HCT116 (cell line): ENCODE results near the gene SIX3. TPM values are rescaled to one million over a fixed set of nuclear protein-coding genes. Genes with fewer than 3 reads are reported as not detected.

ENCODE experiments used
- ATAC-seq: fragments of 200-7000 bp; cut with Tn5 transposase; 2 replicates; pipeline ENCODE4 v1.9.1; 2020; ENCODE audit warnings: mild to moderate bottlenecking, moderate library complexity
- BruUV-seq: library from RNA; stranded (reverse); fragments of 400-500 nt; replicated peaks from 2 replicates; lab custom pipeline; 2021; lab: Mats Ljungman, UMichigan
- CTCF ChIA-PET: fragments of 300-600 bp; sonication (Branson Sonifier 250); formaldehyde crosslinking; loops from one replicate; lab custom pipeline; 2021; ENCODE audit warnings: antibody characterized with exemption; lab: Charles Lee
- POLR2A ChIA-PET: fragments of 300-600, 350-600 bp; sonication (Branson Sonifier 250); formaldehyde crosslinking; loops from one replicate; lab custom pipeline; 2021; ENCODE audit warnings: antibody characterized with exemption; lab: Charles Lee
- RAD21 ChIA-PET, 2 experiments: fragments of 300-600 bp; sonication (Branson Sonifier 250); formaldehyde crosslinking; loops; one replicate each; lab custom pipeline; 2023; ENCODE audit warnings: low total read pairs in 2 of 2; ENCODE audit not compliant: uncharacterized antibody in 2 of 2, unreplicated experiment in 2 of 2, low non-redundant PET in 1 of 2; lab: Charles Lee
- DNase-seq: peaks from one replicate; pipeline ENCODE4 v3.0.0-alpha.2; 2010; ENCODE audit warnings: low read depth, low spot score
- H2AFZ ChIP-seq: fragments of 200-600 bp; shearing (Covaris generic), sonication (generic); 2 replicates; pipeline ENCODE4 v1.6.1; 2017; ENCODE audit warnings: low read depth, mixed run types, mixed read lengths, antibody characterized with exemption, low read length; ENCODE audit not compliant: poor library complexity, severe bottlenecking
- H3K27ac ChIP-seq: 2 replicates; pipeline ENCODE4 v1.5.1; 2012; ENCODE audit warnings: low read depth, low read length
- H3K27me3 ChIP-seq: fragments of 200-600 bp; sonication (generic); 2 replicates; pipeline ENCODE4 v1.6.1; 2016; ENCODE audit warnings: mixed run types, low read length, mixed read lengths; ENCODE audit not compliant: insufficient read depth
- H3K36me3 ChIP-seq, 2 experiments: fragments of 200-500 bp in 1 of 2; fragments of 200-600 bp in 1 of 2; sonication (Bioruptor generic) in 1 of 2; sonication (generic) in 1 of 2; 2 replicates each; pipeline versions ENCODE4 v1.5.1 to v1.6.1; 2014 to 2016; ENCODE audit warnings: low read length in 2 of 2, inconsistent platforms in 1 of 2, mixed read lengths in 1 of 2, mixed run types in 1 of 2; ENCODE audit not compliant: insufficient read depth in 2 of 2, control insufficient read depth in 1 of 2
- H3K4me1 ChIP-seq, 2 experiments: fragments of 200-600 bp in 1 of 2; sonication (generic) in 1 of 2; 2 replicates each; pipeline versions ENCODE4 v1.5.1 to v1.6.1; 2012 to 2017; ENCODE audit warnings: low read length in 2 of 2, inconsistent platforms in 1 of 2, mild to moderate bottlenecking in 1 of 2, mixed read lengths in 1 of 2, mixed run types in 1 of 2, moderate library complexity in 1 of 2; ENCODE audit not compliant: insufficient read depth in 2 of 2, control insufficient read depth in 1 of 2
- H3K4me2 ChIP-seq: fragments of 200-600 bp; sonication (generic); 2 replicates; pipeline ENCODE4 v1.6.1; 2017; ENCODE audit warnings: mixed run types, low read length, mixed read lengths
- H3K4me3 ChIP-seq, 2 experiments: fragments of 200-600 bp in 1 of 2; sonication (generic) in 1 of 2; replicated peaks in 1 of 2; 2 replicates each; pipeline ENCODE4 v1.5.1; 2011 to 2016; ENCODE audit warnings: low read length in 2 of 2, control low read depth in 1 of 2, low read depth in 1 of 2, mild to moderate bottlenecking in 1 of 2, mixed read lengths in 1 of 2, mixed run types in 1 of 2
- H3K79me2 ChIP-seq: fragments of 200-600 bp; sonication (generic); 2 replicates; pipeline ENCODE4 v1.6.1; 2017; ENCODE audit warnings: mild to moderate bottlenecking, mixed run types, low read length, moderate library complexity, mixed read lengths; ENCODE audit not compliant: insufficient read depth
- H3K9ac ChIP-seq: fragments of 200-600 bp; sonication (generic); 2 replicates; pipeline ENCODE4 v1.6.1; 2016; ENCODE audit warnings: low read length, mixed read lengths
- H3K9me2 ChIP-seq: fragments of 200-600 bp; sonication (generic), shearing (Covaris generic); 2 replicates; pipeline ENCODE4 v1.6.1; 2017; ENCODE audit warnings: mixed run types, mild to moderate bottlenecking, moderate library complexity; ENCODE audit not compliant: insufficient read depth
- H3K9me3 ChIP-seq, 2 experiments: fragments of 200-500 bp in 1 of 2; fragments of 200-600 bp in 1 of 2; sonication (Bioruptor generic) in 1 of 2; sonication (generic) in 1 of 2; 2 replicates each; pipeline ENCODE4 v1.6.1; 2014 to 2017; ENCODE audit warnings: low read length in 2 of 2, mixed read lengths in 2 of 2, inconsistent platforms in 1 of 2, low read depth in 1 of 2, mild to moderate bottlenecking in 1 of 2, mixed run types in 1 of 2, moderate library complexity in 1 of 2; ENCODE audit not compliant: control insufficient read depth in 1 of 2, insufficient read depth in 1 of 2
- H4K20me1 ChIP-seq: fragments of 200-600 bp; sonication (generic), shearing (Covaris generic); 2 replicates; pipeline ENCODE4 v1.6.1; 2017; ENCODE audit warnings: mixed run types, mild to moderate bottlenecking, moderate library complexity; ENCODE audit not compliant: insufficient read depth
- CBX3 ChIP-seq: IDR thresholded peaks from 2 replicates; pipeline ENCODE4 v1.6.1; 2012; ENCODE audit warnings: low read depth
- CEBPB ChIP-seq: IDR thresholded peaks from 2 replicates; pipeline ENCODE4 v1.6.1; 2012; ENCODE audit warnings: low read depth
- EGR1 ChIP-seq: IDR thresholded peaks from 2 replicates; pipeline ENCODE4 v1.6.1; 2012; ENCODE audit warnings: low read depth
- ELF1 ChIP-seq: IDR thresholded peaks from 2 replicates; pipeline ENCODE4 v1.6.1; 2012; ENCODE audit warnings: low read depth, borderline replicate concordance
- EZH2 ChIP-seq: fragments of 200-600 bp; sonication (generic); IDR thresholded peaks from 2 replicates; pipeline ENCODE4 v1.6.1; 2017; ENCODE audit warnings: antibody characterized with exemption, mixed run types
- EZH2phosphoT487 ChIP-seq: fragments of 200-600 bp; IDR thresholded peaks from 2 replicates; pipeline ENCODE4 v1.6.1; 2018; ENCODE audit warnings: antibody characterized with exemption, borderline replicate concordance
- FOSL1 ChIP-seq: IDR thresholded peaks from 2 replicates; pipeline ENCODE4 v1.6.1; 2012; ENCODE audit warnings: low read depth
- JUND ChIP-seq: IDR thresholded peaks from 2 replicates; pipeline ENCODE4 v1.6.1; 2012
- POLR2A ChIP-seq: IDR thresholded peaks from 2 replicates; pipeline ENCODE4 v1.7.0; 2011; ENCODE audit warnings: borderline replicate concordance; ENCODE audit not compliant: insufficient read depth, insufficient read length; ENCODE audit errors: extremely low read depth
- POLR2AphosphoS5 ChIP-seq: IDR thresholded peaks from 2 replicates; pipeline ENCODE4 v1.6.1; 2011; ENCODE audit warnings: mild to moderate bottlenecking, low read depth, low read length, moderate library complexity
- RAD21 ChIP-seq: IDR thresholded peaks from 2 replicates; pipeline ENCODE4 v1.6.1; 2012; ENCODE audit warnings: low read depth, mild to moderate bottlenecking
- SIN3A ChIP-seq: IDR thresholded peaks from 2 replicates; pipeline ENCODE4 v1.6.1; 2012; ENCODE audit warnings: low read depth
- SP1 ChIP-seq: IDR thresholded peaks from 2 replicates; pipeline ENCODE4 v1.6.1; 2012; ENCODE audit warnings: low read depth
- SRF ChIP-seq: IDR thresholded peaks from 2 replicates; pipeline ENCODE4 v1.6.1; 2012; ENCODE audit warnings: low read depth
- YY1 ChIP-seq: IDR thresholded peaks from 2 replicates; pipeline ENCODE4 v1.6.1; 2011; ENCODE audit warnings: low read length, low read depth, moderate library complexity, mild to moderate bottlenecking; ENCODE audit not compliant: insufficient replicate concordance; ENCODE audit errors: extremely low read depth
- ZNF274 ChIP-seq: fragments of 200-500 bp; sonication (Bioruptor generic); IDR thresholded peaks from 2 replicates; pipeline ENCODE4 v1.6.1; 2014; ENCODE audit warnings: mild to moderate bottlenecking, low read depth, low read length, inconsistent platforms
- intact Hi-C: fragments of 100-400 bp; cut with micrococcal nuclease; formaldehyde crosslinking; loops from 2 replicates; pipeline ENCODE4 v1.10.0; 2022
- total RNA-seq: library from RNA; stranded (reverse); gene quantifications from one replicate; pipeline ENCODE4 v1.2.1, GENCODE V29; 2021; ENCODE audit not compliant: unreplicated experiment
- TF ChIP-seq, protein P1 (sequence below): IDR thresholded peaks from 2 replicates; pipeline ENCODE4 v1.6.1; 2012; ENCODE audit warnings: low read depth
- TF ChIP-seq, protein P2 (sequence below): IDR thresholded peaks from 2 replicates; pipeline ENCODE4 v1.6.1; 2012
- TF ChIP-seq, protein P3 (sequence below): IDR thresholded peaks from 2 replicates; pipeline ENCODE4 v1.6.1; 2012
- TF ChIP-seq, protein P4 (sequence below): IDR thresholded peaks from 2 replicates; pipeline ENCODE4 v1.6.1; 2011; ENCODE audit warnings: mild to moderate bottlenecking, low read length, moderate library complexity; ENCODE audit not compliant: insufficient replicate concordance; ENCODE audit errors: extremely low read depth

The SIX3 gene
- total RNA-seq, 1 experiment from 2014 or later: 1.2 TPM

DNA sequence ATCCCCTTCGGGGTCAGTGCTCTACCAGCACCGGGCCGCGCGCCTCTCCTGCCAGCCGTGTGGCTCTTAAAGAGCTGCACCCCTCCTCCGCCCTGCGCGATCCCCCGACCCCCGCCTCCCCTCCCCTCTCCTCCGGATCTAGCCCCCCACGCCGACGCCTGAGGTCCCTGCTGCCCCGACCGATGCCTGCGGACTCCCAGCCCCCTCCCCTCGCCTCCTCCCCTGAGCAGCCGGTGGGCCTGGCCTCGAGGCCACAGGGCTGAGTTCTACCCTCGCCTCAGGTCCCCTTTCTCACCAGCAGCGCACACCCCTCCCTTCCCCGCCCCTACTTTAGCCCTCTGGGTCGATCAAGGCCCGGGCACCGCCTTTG, 5.8 kb upstream of the SIX3 start:
- Histone ChIP-seq H3K79me2 (no peaks in the 10 kb centered on the region), H3K27ac (no peak overlapping the region), H3K4me3 (no peak overlapping the region), H3K27me3 (no peaks in the 10 kb centered on the region), H3K36me3 (no peaks in the 10 kb centered on the region), H4K20me1 (no peaks in the 10 kb centered on the region), H3K9me2 (no peaks in the 10 kb centered on the region), H3K9ac (no peak overlapping the region), H3K4me2 (no peak overlapping the region), H3K4me1 (peaks cover 9 to 33% of the 10 kb centered on the region in 2 experiments; a peak in 3 of 4 replicates), H2AFZ (no peak overlapping the region), H3K9me3 (no peaks in the 10 kb centered on the region)
- no peak for DNase-seq
- TF ChIP-seq EZH2 (no peak), YY1 (no peak), JUND (no peak), SP1 (no peak), POLR2AphosphoS5 (no peak), CEBPB (no peak), FOSL1 (no peak), RAD21 (no peak), ELF1 (no peak), SRF (no peak), POLR2A (no peak), ZNF274 (no peak), CBX3 (no peak), EZH2phosphoT487 (no peak), EGR1 (no peak), SIN3A (no peak)
- TF ChIP-seq, protein P1, sequence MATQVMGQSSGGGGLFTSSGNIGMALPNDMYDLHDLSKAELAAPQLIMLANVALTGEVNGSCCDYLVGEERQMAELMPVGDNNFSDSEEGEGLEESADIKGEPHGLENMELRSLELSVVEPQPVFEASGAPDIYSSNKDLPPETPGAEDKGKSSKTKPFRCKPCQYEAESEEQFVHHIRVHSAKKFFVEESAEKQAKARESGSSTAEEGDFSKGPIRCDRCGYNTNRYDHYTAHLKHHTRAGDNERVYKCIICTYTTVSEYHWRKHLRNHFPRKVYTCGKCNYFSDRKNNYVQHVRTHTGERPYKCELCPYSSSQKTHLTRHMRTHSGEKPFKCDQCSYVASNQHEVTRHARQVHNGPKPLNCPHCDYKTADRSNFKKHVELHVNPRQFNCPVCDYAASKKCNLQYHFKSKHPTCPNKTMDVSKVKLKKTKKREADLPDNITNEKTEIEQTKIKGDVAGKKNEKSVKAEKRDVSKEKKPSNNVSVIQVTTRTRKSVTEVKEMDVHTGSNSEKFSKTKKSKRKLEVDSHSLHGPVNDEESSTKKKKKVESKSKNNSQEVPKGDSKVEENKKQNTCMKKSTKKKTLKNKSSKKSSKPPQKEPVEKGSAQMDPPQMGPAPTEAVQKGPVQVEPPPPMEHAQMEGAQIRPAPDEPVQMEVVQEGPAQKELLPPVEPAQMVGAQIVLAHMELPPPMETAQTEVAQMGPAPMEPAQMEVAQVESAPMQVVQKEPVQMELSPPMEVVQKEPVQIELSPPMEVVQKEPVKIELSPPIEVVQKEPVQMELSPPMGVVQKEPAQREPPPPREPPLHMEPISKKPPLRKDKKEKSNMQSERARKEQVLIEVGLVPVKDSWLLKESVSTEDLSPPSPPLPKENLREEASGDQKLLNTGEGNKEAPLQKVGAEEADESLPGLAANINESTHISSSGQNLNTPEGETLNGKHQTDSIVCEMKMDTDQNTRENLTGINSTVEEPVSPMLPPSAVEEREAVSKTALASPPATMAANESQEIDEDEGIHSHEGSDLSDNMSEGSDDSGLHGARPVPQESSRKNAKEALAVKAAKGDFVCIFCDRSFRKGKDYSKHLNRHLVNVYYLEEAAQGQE: no peak
- TF ChIP-seq, protein P2, sequence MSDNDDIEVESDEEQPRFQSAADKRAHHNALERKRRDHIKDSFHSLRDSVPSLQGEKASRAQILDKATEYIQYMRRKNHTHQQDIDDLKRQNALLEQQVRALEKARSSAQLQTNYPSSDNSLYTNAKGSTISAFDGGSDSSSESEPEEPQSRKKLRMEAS: no peak
- TF ChIP-seq, protein P3, sequence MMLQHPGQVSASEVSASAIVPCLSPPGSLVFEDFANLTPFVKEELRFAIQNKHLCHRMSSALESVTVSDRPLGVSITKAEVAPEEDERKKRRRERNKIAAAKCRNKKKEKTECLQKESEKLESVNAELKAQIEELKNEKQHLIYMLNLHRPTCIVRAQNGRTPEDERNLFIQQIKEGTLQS: no peak
- TF ChIP-seq, protein P4, sequence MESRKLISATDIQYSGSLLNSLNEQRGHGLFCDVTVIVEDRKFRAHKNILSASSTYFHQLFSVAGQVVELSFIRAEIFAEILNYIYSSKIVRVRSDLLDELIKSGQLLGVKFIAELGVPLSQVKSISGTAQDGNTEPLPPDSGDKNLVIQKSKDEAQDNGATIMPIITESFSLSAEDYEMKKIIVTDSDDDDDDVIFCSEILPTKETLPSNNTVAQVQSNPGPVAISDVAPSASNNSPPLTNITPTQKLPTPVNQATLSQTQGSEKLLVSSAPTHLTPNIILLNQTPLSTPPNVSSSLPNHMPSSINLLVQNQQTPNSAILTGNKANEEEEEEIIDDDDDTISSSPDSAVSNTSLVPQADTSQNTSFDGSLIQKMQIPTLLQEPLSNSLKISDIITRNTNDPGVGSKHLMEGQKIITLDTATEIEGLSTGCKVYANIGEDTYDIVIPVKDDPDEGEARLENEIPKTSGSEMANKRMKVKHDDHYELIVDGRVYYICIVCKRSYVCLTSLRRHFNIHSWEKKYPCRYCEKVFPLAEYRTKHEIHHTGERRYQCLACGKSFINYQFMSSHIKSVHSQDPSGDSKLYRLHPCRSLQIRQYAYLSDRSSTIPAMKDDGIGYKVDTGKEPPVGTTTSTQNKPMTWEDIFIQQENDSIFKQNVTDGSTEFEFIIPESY: no peak
- POLR2A ChIA-PET: no interaction called here
- intact Hi-C loops: no loop called here
- CTCF ChIA-PET: no interaction called here
- ATAC-seq: no peak
- BruUV-seq: no TSS peak
- RAD21 ChIA-PET: no interaction called here
